PFSK-1 (cell line): ENCODE data around the gene PRSS56.

Source experiments
- FOXP2 ChIP-seq: optimal IDR thresholded peaks from 2 replicates; pipeline ENCODE3; 2011; ENCODE audit warnings: borderline replicate concordance, control low read depth, inconsistent platforms; ENCODE audit not compliant: insufficient read depth; ENCODE audit errors: extremely low read length, extremely low read depth
- POLR2AphosphoS5 ChIP-seq: IDR thresholded peaks from 2 replicates; pipeline ENCODE4 v1.6.1; 2012; ENCODE audit warnings: low read depth, mild to moderate bottlenecking, control low read depth, low read length, moderate library complexity
- REST ChIP-seq, 2 experiments: IDR thresholded peaks; 2 replicates each; pipeline versions ENCODE4 v1.6.1 to v1.8.0; 2011 to 2012; ENCODE audit warnings: low read depth in 2 of 2, low read length in 2 of 2, control low read depth in 1 of 2, inconsistent platforms in 1 of 2, mild to moderate bottlenecking in 1 of 2, moderate library complexity in 1 of 2; ENCODE audit not compliant: insufficient read depth in 1 of 2
- SIN3A ChIP-seq: IDR thresholded peaks from 2 replicates; pipeline ENCODE4 v1.6.1; 2012; ENCODE audit warnings: mild to moderate bottlenecking, low read length, moderate library complexity, borderline replicate concordance; ENCODE audit not compliant: insufficient read depth
- TAF1 ChIP-seq: IDR thresholded peaks from 2 replicates; pipeline ENCODE4 v1.6.1; 2012; ENCODE audit warnings: low read length, control low read depth, borderline replicate concordance; ENCODE audit not compliant: insufficient read depth

The PRSS56 gene

GRCh38 chr2:232573771-232574435 lies 53.7 kb downstream of the PRSS56 start:
- TF ChIP-seq POLR2AphosphoS5 (no peak), SIN3A (no peak), REST (IDR thresholded peaks at IDR 0.05; ENCODE audit: insufficient read depth in 1 of 2, low read depth in 2 of 2, low read length in 2 of 2) (no peak), TAF1 (no peak), FOXP2 (no peak)

GRCh38 chr2:232574674-232575403 lies 54.7 kb downstream of the PRSS56 start:
- TF ChIP-seq REST (IDR thresholded peaks at IDR 0.05; ENCODE audit: insufficient read depth in 1 of 2, low read depth in 2 of 2, low read length in 2 of 2) = no peak
- no peak for TF ChIP-seq SIN3A
- TF ChIP-seq FOXP2 = no peak
- TF ChIP-seq POLR2AphosphoS5 = no peak
- no peak for TF ChIP-seq TAF1
